Measurements from ENCODE around the gene FEN1. TPM values are rescaled to one million over a fixed set of nuclear protein-coding genes. Genes with fewer than 3 reads are reported as not detected.
A peak's percentile ranks its signal among the peaks of the same experiment; 100 is the strongest.

FEN1 gene
- total and polyA plus RNA-seq, 2 of the 8 experiments (the other 6 are each of a cell fraction or from before 2014, with no cell fraction given) = 52.6 to 86.1 TPM

GRCh38 chr11:61832754-61833153 lies 40.0 kb downstream of the FEN1 start:
- no peak for FAIRE-seq
- no peaks in the 10 kb centered on the region for H3K27me3 ChIP-seq (replicated peaks in 1 of 4; ENCODE audit: control insufficient read depth in 3 of 4, extremely low read depth in 1 of 4, insufficient read depth in 3 of 4, low read length in 3 of 4)
- peak overlapping the region in 1 of 2 experiments; percentile 30; a peak in 2 of 4 replicates for H3K4me2 ChIP-seq (ENCODE audit: insufficient read depth in 1 of 2, low read depth in 2 of 2, low read length in 2 of 2)
- H2BK20ac ChIP-seq (ENCODE audit: low read length) = no peak overlapping the region
- H2BK120ac ChIP-seq (replicated peaks; ENCODE audit: low read depth, low read length) = no peak overlapping the region
- H3K9me3 ChIP-seq (ENCODE audit: insufficient read depth in 2 of 2, low read depth in 1 of 2, low read length in 1 of 2) = no peaks in the 10 kb centered on the region
- H4K5ac ChIP-seq (ENCODE audit: insufficient read length, low read depth, low read length) = no peak overlapping the region
- H3K79me1 ChIP-seq (ENCODE audit: low read depth, low read length) = peaks cover 21% of the 10 kb centered on the region
- WGBS, 2 experiments (ENCODE audit: extremely low coverage in 1 of 2, insufficient coverage in 1 of 2, insufficient read length in 1 of 2, insufficient replicate concordance in 2 of 2, low coverage in 1 of 2, low lambda C conversion rate in 2 of 2, missing lambda C conversion rate in 1 of 2) = 97% methylated on average over 7 of the region's 7 CpGs; no CpG with 5 or more reads in 1 of the 2 experiments
- POLR2A ChIA-PET (ENCODE audit: partially characterized antibody) = interaction anchor here (1.3 to 9.9 kb wide), 4 partner anchors 17 to 38 kb away, joined by 4 to 210 read pairs (median 12); partner anchors contain the start of gene FADS1
- peaks cover 19 to 40% of the 10 kb centered on the region in 2 experiments for H4K20me1 ChIP-seq (replicated peaks in 1 of 2; ENCODE audit: control insufficient read depth in 1 of 2, insufficient read depth in 2 of 2, low read length in 2 of 2)
- H3K4me3 ChIP-seq (ENCODE audit: extremely low read depth in 1 of 4, insufficient read depth in 2 of 4, low read depth in 3 of 4, low read length in 4 of 4) = no peak overlapping the region
- H3K18ac ChIP-seq (ENCODE audit: extremely low read depth, low read length) = no peak overlapping the region
- no peak overlapping the region for H2AK5ac ChIP-seq (ENCODE audit: low read depth, low read length)
- no peak overlapping the region for H2AFZ ChIP-seq (ENCODE audit: low read length)
- H2BK5ac ChIP-seq (ENCODE audit: low read depth, low read length) = peak overlapping the region; percentile 40; the same call in 1 of the 2 replicates
- peaks cover 7% of the 10 kb centered on the region for H3K23me2 ChIP-seq (ENCODE audit: low read depth, low read length)
- no peak overlapping the region for H4K8ac ChIP-seq (ENCODE audit: extremely low read depth, insufficient read depth, low read length)
- peaks cover 0 to 12% (median 7%) of the 10 kb centered on the region in 4 experiments; a peak in 4 of 8 replicates for H3K36me3 ChIP-seq (ENCODE audit: control insufficient read depth in 2 of 4, insufficient read depth in 4 of 4, low read length in 3 of 4)
- H3K9ac ChIP-seq (replicated peaks in 1 of 4; ENCODE audit: extremely low read depth in 1 of 4, low read depth in 3 of 4, low read length in 3 of 4) = no peak overlapping the region
- no peak overlapping the region for H3K56ac ChIP-seq (replicated peaks; ENCODE audit: insufficient read length, low read depth, low read length)
- CTCF ChIA-PET (ENCODE audit: partially characterized antibody) = interaction anchor here (0.9 to 2.4 kb wide), 3 partner anchors 17 to 35 kb away, joined by 3 to 15 read pairs (median 11); partner anchors contain the start of gene FADS1
- no peak overlapping the region for H3K23ac ChIP-seq (ENCODE audit: insufficient read length)
- no peak overlapping the region for H2BK15ac ChIP-seq (ENCODE audit: low read length)
- H2BK12ac ChIP-seq (ENCODE audit: low read depth, low read length) = no peak overlapping the region
- no peak overlapping the region for H4K91ac ChIP-seq (replicated peaks; ENCODE audit: insufficient read length, low read length)
- no peak for DNase-seq (ENCODE audit: low read depth in 1 of 2, low spot score in 2 of 2)
- H3K4me1 ChIP-seq (replicated peaks in 1 of 4; ENCODE audit: control insufficient read depth in 3 of 4, insufficient read depth in 4 of 4, low read length in 3 of 4) = peaks cover 11 to 48% (median 28%) of the 10 kb centered on the region in 4 experiments
- no peak overlapping the region for H3K14ac ChIP-seq (ENCODE audit: insufficient read length)
- H3K79me2 ChIP-seq (ENCODE audit: control insufficient read depth in 1 of 2, insufficient read depth in 2 of 2, low read length in 2 of 2) = peaks cover 29 to 88% of the 10 kb centered on the region in 2 experiments
- no peak overlapping the region for H3K4ac ChIP-seq (replicated peaks; ENCODE audit: insufficient read length, low read depth, low read length)
- no peak overlapping the region for H3K27ac ChIP-seq (ENCODE audit: low read depth, low read length)
- TF ChIP-seq CTBP2 (IDR thresholded peaks at IDR 0.05; ENCODE audit: borderline replicate concordance, insufficient read depth, insufficient read length, low read length) = no peak
- no peak for TF ChIP-seq KDM4A (IDR thresholded peaks at IDR 0.05; ENCODE audit: low read depth, low read length, severe bottlenecking)
- no peak for TF ChIP-seq FOSL1 (IDR thresholded peaks at IDR 0.05; ENCODE audit: insufficient read depth, low read depth, low read length)
- TF ChIP-seq BRCA1 (IDR thresholded peaks at IDR 0.05; ENCODE audit: low read depth, low read length) = no peak
- no peak for TF ChIP-seq ATF3 (IDR thresholded peaks at IDR 0.05; ENCODE audit: insufficient read depth, low read depth, low read length)
- TF ChIP-seq YY1 (IDR thresholded peaks at IDR 0.05; ENCODE audit: low read depth, low read length) = no peak
- no peak for TF ChIP-seq EP300 (IDR thresholded peaks at IDR 0.05; ENCODE audit: borderline replicate concordance in 1 of 2, low read depth in 2 of 2, low read length in 2 of 2)
- TF ChIP-seq EZH2 (IDR thresholded peaks at IDR 0.05; ENCODE audit: low read depth, low read length, severe bottlenecking) = no peak
- no peak for TF ChIP-seq BCL11A (IDR thresholded peaks at IDR 0.05; ENCODE audit: low read depth in 2 of 2, low read length in 2 of 2)
- no peak for TF ChIP-seq SP4 (IDR thresholded peaks at IDR 0.05; ENCODE audit: low read length)
- no peak for TF ChIP-seq SIX5 (IDR thresholded peaks at IDR 0.05; ENCODE audit: low read depth, low read length)
- TF ChIP-seq USF2 (IDR thresholded peaks at IDR 0.05; ENCODE audit: low read length) = no peak
